Neural progenitor cell (in vitro differentiated cells): ENCODE data around the gene SMIM45.

Experiments used
- DNase-seq: peaks from one replicate; pipeline ENCODE4 v3.0.0-alpha.2; 2016; ENCODE audit warnings: low spot score
- H2AFZ ChIP-seq: fragments of 200-600 bp; sonication (generic); replicated peaks from 2 replicates; pipeline ENCODE4 v1.6.1; 2016; ENCODE audit warnings: antibody characterized with exemption
- H3F3A ChIP-seq: fragments of 200-600 bp; sonication (generic); 2 replicates; pipeline ENCODE4 v1.6.1; 2016; ENCODE audit warnings: antibody characterized with exemption, low read depth
- H3K27ac ChIP-seq: fragments of 200-600 bp; sonication (generic); 2 replicates; pipeline ENCODE4 v1.5.1; 2016; ENCODE audit warnings: mild to moderate bottlenecking
- H3K27me3 ChIP-seq: fragments of 200-600 bp; sonication (generic); 2 replicates; pipeline ENCODE4 v1.6.1; 2016; ENCODE audit warnings: mild to moderate bottlenecking, moderate library complexity
- H3K36me3 ChIP-seq: fragments of 200-600 bp; sonication (generic); 2 replicates; pipeline ENCODE4 v1.5.1; 2016
- H3K4me1 ChIP-seq: fragments of 200-600 bp; sonication (generic); 2 replicates; pipeline ENCODE4 v1.6.1; 2016; ENCODE audit warnings: mixed run types
- H3K4me2 ChIP-seq: fragments of 200-600 bp; sonication (generic); 2 replicates; pipeline ENCODE4 v1.6.1; 2016
- H3K4me3 ChIP-seq: fragments of 200-600 bp; sonication (generic); 2 replicates; pipeline ENCODE4 v1.5.1; 2016
- H3K79me2 ChIP-seq: fragments of 200-600 bp; sonication (generic); 2 replicates; pipeline ENCODE4 v1.6.1; 2016; ENCODE audit warnings: low read depth
- H3K9ac ChIP-seq: fragments of 200-600 bp; sonication (generic); 2 replicates; pipeline ENCODE4 v1.6.1; 2016
- H3K9me3 ChIP-seq: fragments of 200-600 bp; sonication (generic); 2 replicates; pipeline ENCODE4 v1.5.1; 2016; ENCODE audit warnings: low read depth
- H4K20me1 ChIP-seq: fragments of 200-600 bp; sonication (generic); 2 replicates; pipeline ENCODE4 v1.6.1; 2016; ENCODE audit warnings: low read depth
- H3K27ac Mint-ChIP-seq: 3 replicates; pipeline ENCODE4 v1.8.0; 2021; ENCODE audit warnings: mixed read lengths
- H3K27me3 Mint-ChIP-seq: 2 replicates; pipeline ENCODE4 v1.8.0; 2022; ENCODE audit warnings: low read depth, mild to moderate bottlenecking, inconsistent platforms, moderate library complexity, mixed read lengths; ENCODE audit not compliant: insufficient read depth
- H3K36me3 Mint-ChIP-seq: 3 replicates; pipeline ENCODE4 v1.8.0; 2021; ENCODE audit warnings: mixed read lengths
- H3K4me1 Mint-ChIP-seq: 3 replicates; pipeline ENCODE4 v1.8.0; 2021; ENCODE audit warnings: mixed read lengths
- H3K4me3 Mint-ChIP-seq: 3 replicates; pipeline ENCODE4 v1.8.0; 2021; ENCODE audit warnings: mild to moderate bottlenecking, moderate library complexity, mixed read lengths
- H3K9me3 Mint-ChIP-seq: 3 replicates; pipeline ENCODE4 v1.8.0; 2020; ENCODE audit warnings: mixed read lengths
- CTCF ChIP-seq: fragments of 200-600 bp; sonication (generic); IDR thresholded peaks from 2 replicates; pipeline ENCODE4 v1.5.1; 2017; ENCODE audit warnings: antibody characterized with exemption, mild to moderate bottlenecking
- EZH2 ChIP-seq: fragments of 200-600 bp; sonication (generic); IDR thresholded peaks from 2 replicates; pipeline ENCODE4 v1.6.1; 2017; ENCODE audit warnings: antibody characterized with exemption, mild to moderate bottlenecking, moderate library complexity
- EZH2phosphoT487 ChIP-seq: fragments of 200-600 bp; sonication (generic); IDR thresholded peaks from 2 replicates; pipeline ENCODE4 v1.6.1; 2017; ENCODE audit warnings: antibody characterized with exemption

The SMIM45 gene

GRCh38 chr22:41991111-41991510 lies 39.2 kb downstream of the SMIM45 start:
- no peak overlapping the region for H3K9ac ChIP-seq
- no peaks in the 10 kb centered on the region for H3F3A ChIP-seq
- no peak overlapping the region for H3K4me2 ChIP-seq
- peaks cover 39% of the 10 kb centered on the region for H3K36me3 Mint-ChIP-seq
- peaks cover 4% of the 10 kb centered on the region for H3K4me1 Mint-ChIP-seq
- no peaks in the 10 kb centered on the region for H3K27me3 ChIP-seq
- DNase-seq: no peak
- H3K27ac ChIP-seq: no peak overlapping the region
- H3K4me3 ChIP-seq: no peak overlapping the region
- H3K27me3 Mint-ChIP-seq: peaks cover 4% of the 10 kb centered on the region
- no peaks in the 10 kb centered on the region for H4K20me1 ChIP-seq
- H3K27ac Mint-ChIP-seq: no peak overlapping the region
- H3K9me3 Mint-ChIP-seq: no peaks in the 10 kb centered on the region
- TF ChIP-seq CTCF (no peak), EZH2phosphoT487 (no peak), EZH2 (no peak)
- H3K4me1 ChIP-seq: no peaks in the 10 kb centered on the region
- H3K9me3 ChIP-seq: no peaks in the 10 kb centered on the region
- H3K79me2 ChIP-seq: no peaks in the 10 kb centered on the region
- H2AFZ ChIP-seq: no peak overlapping the region
- H3K4me3 Mint-ChIP-seq: no peak overlapping the region
- H3K36me3 ChIP-seq: no peaks in the 10 kb centered on the region

GRCh38 chr22:41992496-41992895 lies 40.5 kb downstream of the SMIM45 start:
- DNase-seq: no peak
- H2AFZ ChIP-seq: no peak overlapping the region
- Mint-ChIP-seq H3K9me3 (no peaks in the 10 kb centered on the region), H3K4me3 (no peak overlapping the region), H3K4me1 (peaks cover 4% of the 10 kb centered on the region), H3K27me3 (peaks cover 4% of the 10 kb centered on the region), H3K27ac (no peak overlapping the region), H3K36me3 (peaks cover 42% of the 10 kb centered on the region)
- H4K20me1 ChIP-seq: no peaks in the 10 kb centered on the region
- no peaks in the 10 kb centered on the region for H3F3A ChIP-seq
- no peaks in the 10 kb centered on the region for H3K4me1 ChIP-seq
- TF ChIP-seq EZH2phosphoT487: no peak
- no peak for TF ChIP-seq EZH2
- no peak for TF ChIP-seq CTCF
- no peak overlapping the region for H3K27ac ChIP-seq
- H3K27me3 ChIP-seq: no peaks in the 10 kb centered on the region
- H3K36me3 ChIP-seq: no peaks in the 10 kb centered on the region
- no peak overlapping the region for H3K9ac ChIP-seq
- no peaks in the 10 kb centered on the region for H3K9me3 ChIP-seq
- H3K4me2 ChIP-seq: no peak overlapping the region
- no peak overlapping the region for H3K4me3 ChIP-seq
- no peaks in the 10 kb centered on the region for H3K79me2 ChIP-seq

GRCh38 chr22:41995211-41995610 lies 43.3 kb downstream of the SMIM45 start:
- Histone ChIP-seq H3K4me2 (no peak overlapping the region), H3K27ac (no peak overlapping the region), H3K4me3 (no peak overlapping the region), H3K79me2 (no peaks in the 10 kb centered on the region), H4K20me1 (no peaks in the 10 kb centered on the region), H3K4me1 (no peaks in the 10 kb centered on the region), H3K9ac (no peak overlapping the region), H3K9me3 (no peaks in the 10 kb centered on the region), H3K27me3 (no peaks in the 10 kb centered on the region), H2AFZ (no peak overlapping the region), H3F3A (no peaks in the 10 kb centered on the region), H3K36me3 (no peaks in the 10 kb centered on the region)
- no peak for TF ChIP-seq CTCF
- TF ChIP-seq EZH2: no peak
- TF ChIP-seq EZH2phosphoT487: no peak
- no peak for DNase-seq
- peaks cover 4% of the 10 kb centered on the region for H3K4me1 Mint-ChIP-seq
- H3K4me3 Mint-ChIP-seq: no peak overlapping the region
- no peaks in the 10 kb centered on the region for H3K9me3 Mint-ChIP-seq
- H3K36me3 Mint-ChIP-seq: peaks cover 38% of the 10 kb centered on the region
- H3K27me3 Mint-ChIP-seq: peaks cover 6% of the 10 kb centered on the region
- no peak overlapping the region for H3K27ac Mint-ChIP-seq
